Kidney (tissue), 14 donors: ENCODE measurements around the gene SCUBE3. TPM values are rescaled to one million over a fixed set of nuclear protein-coding genes. Genes with fewer than 3 reads are reported as not detected.
A peak's percentile ranks its signal among the peaks of the same experiment; 100 is the strongest.

Source experiments
- DNase-seq, 5 donors: peaks; one replicate each; pipeline ENCODE4 v3.0.0-alpha.2; 2013 to 2020
- FAIRE-seq: peaks from 2 replicates; lab custom pipeline; 2012; peaks lifted over from hg19 to GRCh38; lab: Jason Lieb, UNC
- H3K27ac ChIP-seq, 2 donors: one replicate each; pipeline ENCODE4 v1.7.0; 2013; ENCODE audit warnings: low read depth in 2 of 2, low read length in 2 of 2, inconsistent platforms in 1 of 2
- H3K27me3 ChIP-seq: one replicate; pipeline ENCODE4 v1.7.1; 2013; ENCODE audit warnings: low read length, inconsistent platforms; ENCODE audit not compliant: control insufficient read depth, insufficient read depth
- H3K36me3 ChIP-seq, 3 donors: one replicate each; pipeline versions ENCODE4 v1.7.0 to v1.7.1; 2013; ENCODE audit warnings: low read length in 3 of 3, control low read depth in 1 of 3, inconsistent platforms in 1 of 3; ENCODE audit not compliant: insufficient read depth in 3 of 3, control insufficient read depth in 2 of 3
- H3K4me1 ChIP-seq, 3 donors: one replicate each; pipeline versions ENCODE4 v1.7.0 to v1.7.1; 2013; ENCODE audit warnings: low read length in 3 of 3, inconsistent platforms in 1 of 3, low read depth in 1 of 3; ENCODE audit not compliant: control insufficient read depth in 2 of 3, insufficient read depth in 2 of 3
- H3K4me3 ChIP-seq, 3 donors: one replicate each; pipeline versions ENCODE4 v1.7.0 to v1.8.1; 2013; ENCODE audit warnings: low read length in 3 of 3, control low read depth in 1 of 3, inconsistent platforms in 1 of 3
- H3K9ac ChIP-seq, 3 donors: one replicate each; pipeline versions ENCODE4 v1.7.0 to v1.7.1; 2013; ENCODE audit warnings: low read length in 3 of 3, control low read depth in 1 of 3, inconsistent platforms in 1 of 3
- H3K9me3 ChIP-seq, 3 donors: one replicate each; pipeline versions ENCODE4 v1.7.0 to v1.7.1; 2013; ENCODE audit warnings: low read length in 3 of 3, control low read depth in 1 of 3, inconsistent platforms in 1 of 3; ENCODE audit not compliant: control insufficient read depth in 2 of 3, insufficient read depth in 1 of 3
- CTCF ChIP-seq: IDR thresholded peaks from 3 replicates; pipeline ENCODE4 v1.5.1; 2012; ENCODE audit warnings: mild to moderate bottlenecking, moderate library complexity, borderline replicate concordance; ENCODE audit not compliant: insufficient read depth; ENCODE audit errors: extremely low read depth
- intact Hi-C: fragments of 100-400 bp; cut with DNase I; formaldehyde crosslinking; loops from one replicate; pipeline ENCODE4 v1.11.1; 2022
- polyA plus RNA-seq: library from polyadenylated mRNA; stranded (reverse); fragments of 350-450 nt; fragmentation: Illumina TruSeq; extraction: RNeasy Lipid Tissue Mini Kit (QIAGEN cat#74804); gene quantifications from one replicate; pipeline ENCODE4 v1.2.3, GENCODE V29; 2014; ENCODE audit warnings: low read depth, low replicate concordance; ENCODE audit not compliant: insufficient read depth
- total RNA-seq: library from RNA; stranded (reverse); fragmentation: NEBNext Ultra II Directional; extraction: Animal tissue kit (Norgen Biotek cat#: 25700); gene quantifications from one replicate; pipeline ENCODE4 v1.2.1, GENCODE V29; 2021
- donor health status: control.
- donor health status: control.
- donor health status: control.
- donor health status: control.
- donor health status: control.
- donor health status: DM: yes; HTN: yes; CAD: no.
- donor health status: Normal renal cell carcinoma (clear cell type).

SCUBE3 gene
- total and polyA plus RNA-seq, 2 donors from 2014 or later = 2.5 to 4.5 TPM

DNA sequence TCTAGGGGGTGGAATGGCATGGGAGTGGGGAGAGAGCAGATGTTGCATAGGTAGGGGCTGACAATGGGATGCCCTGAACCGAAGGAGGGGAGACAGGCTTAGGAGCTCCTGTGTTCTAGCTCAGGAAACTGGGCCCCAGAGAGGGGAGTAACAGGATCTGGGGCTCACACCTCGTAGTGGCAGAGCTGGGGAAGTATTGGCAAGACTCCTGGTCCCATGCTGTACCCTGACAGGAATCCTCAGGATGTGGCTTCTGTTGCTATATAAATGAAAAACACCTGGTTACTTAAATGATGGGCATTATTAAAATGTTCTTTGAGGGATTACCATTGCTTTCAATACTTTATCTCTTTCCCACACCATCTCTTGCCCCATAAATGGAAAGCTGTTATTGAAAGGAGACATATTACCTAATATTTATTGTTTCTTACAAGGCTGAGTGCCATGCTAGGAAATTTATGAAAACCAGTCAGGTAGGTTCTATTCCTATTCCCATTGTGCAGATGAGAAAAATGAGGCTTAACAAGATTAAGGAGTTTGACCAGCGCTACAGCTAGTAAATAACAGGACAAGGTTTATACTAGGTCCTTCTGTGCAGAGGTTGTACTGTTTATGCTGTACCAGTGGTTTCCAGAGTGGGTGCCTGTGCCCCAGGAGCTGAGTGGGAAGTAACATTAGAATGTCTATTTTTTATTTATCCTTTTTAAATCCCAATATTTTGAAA lies 37.3 kb upstream of the SCUBE3 start:
- no peak for FAIRE-seq

DNA sequence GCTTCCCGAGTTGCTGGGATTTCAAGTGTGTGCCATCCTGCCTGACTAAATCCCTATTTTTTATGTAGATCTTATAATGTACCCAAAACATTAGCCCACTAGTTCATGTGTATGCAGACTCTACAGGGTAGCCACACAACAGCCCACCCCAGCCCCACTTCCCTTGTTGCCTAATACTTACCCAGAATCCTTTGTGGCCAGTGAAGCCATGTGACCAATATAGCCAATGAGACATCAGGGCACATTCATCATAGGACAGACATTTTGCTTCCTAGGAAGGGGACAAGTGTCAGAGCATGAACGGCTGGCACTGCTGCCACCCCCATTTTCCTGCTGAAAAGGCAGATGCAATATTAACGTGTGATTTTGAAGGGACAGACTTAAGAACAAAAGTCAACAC lies 36.6 kb upstream of the SCUBE3 start:
- Histone ChIP-seq H3K27ac (no peak overlapping the region), H3K9ac (no peak overlapping the region), H3K4me1 (peaks cover 0 to 8% (median 6%) of the 10 kb centered on the region in 3 donors), H3K9me3 (no peaks in the 10 kb centered on the region), H3K4me3 (no peak overlapping the region), H3K27me3 (no peaks in the 10 kb centered on the region), H3K36me3 (no peaks in the 10 kb centered on the region)
- peak in 1 of 5 donors; percentile 6 for DNase-seq
- no peak for FAIRE-seq
- no peak for TF ChIP-seq CTCF
- intact Hi-C loops = no loop called here

More for the DNA sequence above, 37.3 kb upstream of the SCUBE3 start:
- peaks cover 0 to 7% (median 3%) of the 10 kb centered on the region in 3 donors for H3K4me1 ChIP-seq
- H3K4me3 ChIP-seq = no peak overlapping the region
- H3K9me3 ChIP-seq = no peaks in the 10 kb centered on the region
- H3K27ac ChIP-seq = no peak overlapping the region
- intact Hi-C loops = no loop called here
- no peak overlapping the region for H3K9ac ChIP-seq
- TF ChIP-seq CTCF = no peak
- no peaks in the 10 kb centered on the region for H3K27me3 ChIP-seq
- DNase-seq = no peak
- no peaks in the 10 kb centered on the region for H3K36me3 ChIP-seq

GRCh38 chr6:35177596-35177995 lies 36.2 kb upstream of the SCUBE3 start:
- Histone ChIP-seq H3K4me3 (no peak overlapping the region), H3K27ac (no peak overlapping the region), H3K36me3 (no peaks in the 10 kb centered on the region), H3K9me3 (no peaks in the 10 kb centered on the region), H3K9ac (no peak overlapping the region), H3K4me1 (peaks cover 0 to 8% (median 6%) of the 10 kb centered on the region in 3 donors), H3K27me3 (no peaks in the 10 kb centered on the region)
- TF ChIP-seq CTCF = no peak
- no peak for FAIRE-seq
- intact Hi-C loops = no loop called here
- peak in 1 of 5 donors; percentile 7 for DNase-seq
